GM23248 (cell line): Measurements from ENCODE around the gene PTPN20.

Source experiments
- EZH2 ChIP-seq: fragments of 200-600 bp; sonication (generic); IDR thresholded peaks from 2 replicates; pipeline ENCODE4 v1.6.1; 2018; ENCODE audit warnings: antibody characterized with exemption, mild to moderate bottlenecking; ENCODE audit not compliant: insufficient read depth, poor library complexity, severe bottlenecking
- EZH2phosphoT487 ChIP-seq: fragments of 200-600 bp; sonication (generic); IDR thresholded peaks from 2 replicates; pipeline ENCODE4 v1.6.1; 2018; ENCODE audit warnings: antibody characterized with exemption, moderate library complexity, mild to moderate bottlenecking, low read depth; ENCODE audit not compliant: insufficient read depth

DNA sequence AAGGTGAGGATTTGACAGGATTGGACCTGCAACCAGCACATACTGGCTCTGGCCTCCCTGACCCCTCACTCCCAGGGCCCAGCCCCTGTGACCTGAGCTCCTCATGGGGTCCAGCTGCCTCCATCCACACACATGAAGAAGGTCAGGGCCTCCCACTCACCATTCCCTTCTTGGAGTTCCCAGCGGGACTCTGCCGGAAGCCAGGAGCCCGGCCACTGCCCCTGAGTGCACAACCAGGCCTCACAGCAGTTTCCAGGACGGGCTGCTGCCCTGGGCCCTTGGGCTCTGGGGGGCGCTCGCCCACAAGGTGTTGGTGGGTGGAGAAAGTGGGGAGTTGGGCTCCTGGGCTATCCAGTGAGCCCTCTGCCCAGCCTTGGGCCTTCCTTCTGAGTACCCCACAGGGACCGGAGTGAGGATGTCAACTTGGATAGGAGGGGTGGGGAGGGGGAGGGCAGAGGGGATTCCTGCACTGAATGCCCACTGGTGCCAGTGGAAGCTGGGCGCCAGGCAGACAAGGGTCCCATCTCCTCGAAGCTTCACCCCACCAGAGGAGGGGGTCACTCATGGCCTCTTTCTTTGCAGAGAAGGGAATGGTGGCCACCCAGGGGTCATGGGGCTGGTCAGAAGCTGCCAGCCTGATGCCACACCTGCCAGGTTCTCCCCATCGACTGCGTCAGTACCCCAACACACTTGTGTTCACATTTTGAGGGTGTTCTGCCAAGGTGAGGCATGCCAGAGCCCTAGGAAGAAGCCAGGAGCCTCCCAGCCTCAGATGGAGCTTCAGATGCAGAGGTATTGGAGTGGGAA, 115.3 kb downstream of the PTPN20 start:
- no peak for TF ChIP-seq EZH2phosphoT487
- no peak for TF ChIP-seq EZH2
